BE2C (cell line): ENCODE results near the gene GRIK5.

Experiments used
- DNase-seq: peaks from one replicate; pipeline ENCODE4 v3.0.0-alpha.2; 2020
- H3K27me3 ChIP-seq: fragments of 250-450 bp; sonication (Bioruptor Pico); 2 replicates; pipeline ENCODE4 v1.5.1; 2020; ENCODE audit warnings: mild to moderate bottlenecking
- H3K36me3 ChIP-seq: fragments of 250-450 bp; sonication (Bioruptor Pico); 2 replicates; pipeline ENCODE4 v1.5.1; 2020; ENCODE audit warnings: mild to moderate bottlenecking
- H3K4me1 ChIP-seq: fragments of 250-450 bp; sonication (Bioruptor Pico); 2 replicates; pipeline ENCODE4 v1.5.1; 2020
- H3K4me3 ChIP-seq: 2 replicates; pipeline ENCODE4 v1.5.1; 2011; ENCODE audit warnings: low read depth, low read length
- H3K9me3 ChIP-seq: fragments of 250-450 bp; sonication (Bioruptor Pico); 2 replicates; pipeline ENCODE4 v1.5.1; 2020
- TF ChIP-seq, protein P1 (sequence below): IDR thresholded peaks from 2 replicates; pipeline ENCODE4 v1.5.1; 2012; ENCODE audit warnings: mild to moderate bottlenecking, low read depth, low read length

The GRIK5 gene

GRCh38 chr19:42033413-42033812 lies 36.6 kb downstream of the GRIK5 start:
- TF ChIP-seq, protein P1, sequence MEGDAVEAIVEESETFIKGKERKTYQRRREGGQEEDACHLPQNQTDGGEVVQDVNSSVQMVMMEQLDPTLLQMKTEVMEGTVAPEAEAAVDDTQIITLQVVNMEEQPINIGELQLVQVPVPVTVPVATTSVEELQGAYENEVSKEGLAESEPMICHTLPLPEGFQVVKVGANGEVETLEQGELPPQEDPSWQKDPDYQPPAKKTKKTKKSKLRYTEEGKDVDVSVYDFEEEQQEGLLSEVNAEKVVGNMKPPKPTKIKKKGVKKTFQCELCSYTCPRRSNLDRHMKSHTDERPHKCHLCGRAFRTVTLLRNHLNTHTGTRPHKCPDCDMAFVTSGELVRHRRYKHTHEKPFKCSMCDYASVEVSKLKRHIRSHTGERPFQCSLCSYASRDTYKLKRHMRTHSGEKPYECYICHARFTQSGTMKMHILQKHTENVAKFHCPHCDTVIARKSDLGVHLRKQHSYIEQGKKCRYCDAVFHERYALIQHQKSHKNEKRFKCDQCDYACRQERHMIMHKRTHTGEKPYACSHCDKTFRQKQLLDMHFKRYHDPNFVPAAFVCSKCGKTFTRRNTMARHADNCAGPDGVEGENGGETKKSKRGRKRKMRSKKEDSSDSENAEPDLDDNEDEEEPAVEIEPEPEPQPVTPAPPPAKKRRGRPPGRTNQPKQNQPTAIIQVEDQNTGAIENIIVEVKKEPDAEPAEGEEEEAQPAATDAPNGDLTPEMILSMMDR, result no peak
- no peaks in the 10 kb centered on the region for H3K9me3 ChIP-seq
- no peak for DNase-seq
- H3K27me3 ChIP-seq, result no peaks in the 10 kb centered on the region
- no peak overlapping the region for H3K4me3 ChIP-seq
- peaks cover 7% of the 10 kb centered on the region for H3K4me1 ChIP-seq
- H3K36me3 ChIP-seq, result no peaks in the 10 kb centered on the region

DNA sequence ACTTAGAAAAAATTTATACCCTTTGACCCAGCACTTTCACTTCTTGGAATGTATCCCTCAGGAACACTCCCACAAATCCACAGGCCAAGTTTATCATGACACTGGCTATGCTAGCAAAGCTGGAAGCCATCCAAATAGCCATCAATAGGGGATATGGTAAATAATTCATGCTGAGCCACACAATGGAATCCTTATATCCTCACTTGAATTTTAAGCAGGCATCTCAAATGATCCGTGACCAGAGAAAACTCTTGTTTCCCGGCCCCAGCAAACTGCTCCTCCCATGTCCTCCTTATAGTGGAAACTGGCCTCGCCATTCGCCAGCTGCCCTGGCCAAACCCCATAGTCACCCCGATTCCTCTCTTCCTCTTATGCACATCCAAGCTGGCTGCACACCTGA lies 37.6 kb downstream of the GRIK5 start:
- TF ChIP-seq, protein P1, result no peak
- Histone ChIP-seq H3K36me3 (no peaks in the 10 kb centered on the region), H3K27me3 (no peaks in the 10 kb centered on the region), H3K4me3 (no peak overlapping the region), H3K4me1 (peaks cover 2% of the 10 kb centered on the region), H3K9me3 (no peaks in the 10 kb centered on the region)
- no peak for DNase-seq

GRCh38 chr19:42030645-42031440 lies 39.2 kb downstream of the GRIK5 start:
- TF ChIP-seq, protein P1, result no peak
- DNase-seq, result no peak
- no peaks in the 10 kb centered on the region for H3K9me3 ChIP-seq
- H3K36me3 ChIP-seq, result no peaks in the 10 kb centered on the region
- no peaks in the 10 kb centered on the region for H3K27me3 ChIP-seq
- H3K4me1 ChIP-seq, result peaks cover 2% of the 10 kb centered on the region
- no peak overlapping the region for H3K4me3 ChIP-seq

DNA sequence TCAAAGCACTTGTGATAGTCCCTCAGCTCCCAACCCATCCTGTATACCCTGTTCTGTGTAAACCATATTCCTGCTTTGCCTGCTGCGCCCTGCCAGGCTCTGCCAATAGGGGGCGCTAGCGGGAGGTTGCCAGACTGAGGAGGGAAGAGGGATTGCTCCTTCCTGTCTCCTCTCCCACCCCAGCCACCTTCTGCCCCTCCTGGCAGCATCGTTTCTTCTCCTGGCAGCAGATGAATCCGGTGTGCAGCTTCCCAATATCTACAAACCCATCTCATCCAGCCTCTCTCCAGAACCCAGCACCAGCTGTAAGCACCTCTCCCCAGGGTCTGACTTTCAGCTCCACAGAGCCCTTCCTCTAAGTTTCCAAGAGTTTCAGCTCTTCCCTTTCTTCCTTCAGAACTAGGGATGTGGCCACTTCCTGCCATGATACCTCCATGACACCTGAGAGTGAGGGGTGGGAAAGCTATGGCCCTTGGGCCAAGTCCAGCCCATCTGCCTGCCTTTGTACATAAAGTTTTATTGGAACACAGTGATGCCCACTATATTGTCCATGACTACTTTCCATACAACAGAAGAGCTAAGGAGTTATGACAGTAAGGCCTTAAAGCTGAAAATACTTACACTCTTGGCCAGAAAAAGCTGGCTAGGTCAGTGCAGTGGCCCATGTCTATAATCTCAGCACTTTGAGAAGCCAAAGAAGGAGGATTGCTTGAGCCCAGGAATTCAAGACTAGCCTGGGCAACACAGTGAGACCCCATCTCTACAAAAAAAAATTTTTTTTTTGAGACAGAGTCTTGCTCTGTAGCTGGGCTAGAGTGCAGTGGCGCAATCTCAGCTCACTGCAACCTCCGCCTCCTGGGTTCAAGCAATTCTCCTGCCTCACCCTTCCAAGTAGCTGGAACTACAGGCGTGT lies 41.4 kb downstream of the GRIK5 start:
- TF ChIP-seq, protein P1, result peak; percentile 98
- Histone ChIP-seq H3K36me3 (no peaks in the 10 kb centered on the region), H3K9me3 (no peaks in the 10 kb centered on the region), H3K27me3 (no peaks in the 10 kb centered on the region), H3K4me3 (peak overlapping the region; percentile 46), H3K4me1 (no peaks in the 10 kb centered on the region)
- peak; percentile 84 for DNase-seq

GRCh38 chr19:42024622-42025111 lies 45.3 kb downstream of the GRIK5 start:
- Histone ChIP-seq H3K27me3 (no peaks in the 10 kb centered on the region), H3K9me3 (no peaks in the 10 kb centered on the region), H3K36me3 (no peaks in the 10 kb centered on the region), H3K4me1 (no peaks in the 10 kb centered on the region), H3K4me3 (no peak overlapping the region)
- no peak for DNase-seq
- TF ChIP-seq, protein P1, result no peak
